RWPE1 (cell line): ENCODE results near the gene ZNF573.

Source experiments
- CTCF ChIA-PET: fragments of 350-600 bp; sonication (Branson Sonifier 250); formaldehyde crosslinking; extraction: SDS; loops from one replicate; lab custom pipeline; 2021; lab: Yijun Ruan, JAX
- POLR2A ChIA-PET: fragments of 400-600 bp; formaldehyde crosslinking; extraction: SDS; loops from one replicate; lab custom pipeline; 2020; ENCODE audit warnings: antibody characterized with exemption; ENCODE audit not compliant: low non-redundant PET; lab: Yijun Ruan, JAX
- DNase-seq: peaks from one replicate; pipeline ENCODE4 v3.0.0; 2012; ENCODE audit warnings: low spot score
- H3K27ac ChIP-seq: fragments of 450-650 bp; 2 replicates; pipeline ENCODE4 v1.5.1; 2017
- TF ChIP-seq, protein P1 (sequence below): fragments of 450-650 bp; conservative IDR thresholded peaks from 2 replicates; pipeline ENCODE4 v1.5.1; 2017; ENCODE audit warnings: low read depth, mild to moderate bottlenecking

Gene ZNF573

GRCh38 chr19:37719927-37720265 lies 59.5 kb downstream of the ZNF573 start:
- POLR2A ChIA-PET: no interaction called here
- CTCF ChIA-PET: interaction anchor here (0.6 kb wide), 1 partner anchor 19 kb away, joined by 4 read pairs; no protein-coding TSS in a partner anchor
- TF ChIP-seq, protein P1, sequence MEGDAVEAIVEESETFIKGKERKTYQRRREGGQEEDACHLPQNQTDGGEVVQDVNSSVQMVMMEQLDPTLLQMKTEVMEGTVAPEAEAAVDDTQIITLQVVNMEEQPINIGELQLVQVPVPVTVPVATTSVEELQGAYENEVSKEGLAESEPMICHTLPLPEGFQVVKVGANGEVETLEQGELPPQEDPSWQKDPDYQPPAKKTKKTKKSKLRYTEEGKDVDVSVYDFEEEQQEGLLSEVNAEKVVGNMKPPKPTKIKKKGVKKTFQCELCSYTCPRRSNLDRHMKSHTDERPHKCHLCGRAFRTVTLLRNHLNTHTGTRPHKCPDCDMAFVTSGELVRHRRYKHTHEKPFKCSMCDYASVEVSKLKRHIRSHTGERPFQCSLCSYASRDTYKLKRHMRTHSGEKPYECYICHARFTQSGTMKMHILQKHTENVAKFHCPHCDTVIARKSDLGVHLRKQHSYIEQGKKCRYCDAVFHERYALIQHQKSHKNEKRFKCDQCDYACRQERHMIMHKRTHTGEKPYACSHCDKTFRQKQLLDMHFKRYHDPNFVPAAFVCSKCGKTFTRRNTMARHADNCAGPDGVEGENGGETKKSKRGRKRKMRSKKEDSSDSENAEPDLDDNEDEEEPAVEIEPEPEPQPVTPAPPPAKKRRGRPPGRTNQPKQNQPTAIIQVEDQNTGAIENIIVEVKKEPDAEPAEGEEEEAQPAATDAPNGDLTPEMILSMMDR: no peak; the same call in none of the 2 replicates
- peak overlapping the region; percentile 75 for H3K27ac ChIP-seq
- no peak for DNase-seq

GRCh38 chr19:37719111-37719926 lies 60.1 kb downstream of the ZNF573 start, which contains the start of gene ZNF607:
Gene ZNF607 (minus strand): TSS chr19:37719761. CDS start chr19:37711618, 8,143 bp downstream.
- peak within 1 kb of the TSS; percentile 75 for H3K27ac ChIP-seq
- TF ChIP-seq, protein P1: peak; percentile 64
- CTCF ChIA-PET: interaction anchor here (0.6 kb wide), 1 partner anchor 19 kb away, joined by 4 read pairs; no protein-coding TSS in a partner anchor

DNA sequence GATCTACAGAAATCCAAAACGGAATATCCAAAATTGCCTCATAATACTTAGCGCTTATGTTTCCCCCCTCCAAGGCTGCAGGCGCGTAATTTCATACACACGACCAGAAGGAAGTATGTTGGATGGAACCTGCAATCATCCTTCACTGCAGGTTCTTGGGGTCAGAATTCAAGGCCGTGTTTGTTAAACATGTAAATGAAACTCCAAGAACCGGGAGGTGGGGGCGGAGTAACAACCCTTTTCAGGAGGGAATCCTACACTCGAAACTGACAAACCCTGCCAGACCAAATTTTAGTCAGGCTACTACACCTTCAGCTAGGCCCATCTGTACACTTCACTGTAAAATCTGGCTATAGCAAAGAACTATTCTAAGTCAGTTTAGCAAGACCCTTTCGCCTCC lies 61.1 kb downstream of the ZNF573 start:
- ChIA-PET POLR2A (no interaction called here), CTCF (no interaction called here)
- no peak overlapping the region for H3K27ac ChIP-seq
- TF ChIP-seq, protein P1: no peak
- no peak for DNase-seq

More at GRCh38 chr19:37719111-37719926, 60.1 kb downstream of the ZNF573 start, which contains the start of gene ZNF607:
- POLR2A ChIA-PET: no interaction called here
- peak; percentile 95 for DNase-seq

- ChIA-PET CTCF (interaction anchor here (0.7 kb wide), 1 partner anchor 51 kb away, joined by 4 read pairs; no protein-coding TSS in a partner anchor), POLR2A (no interaction called here)
- no peak overlapping the region for H3K27ac ChIP-seq
- no peak for DNase-seq
- TF ChIP-seq, protein P1: no peak
Observed at GRCh38 chr19:37716140-37716539, 63.2 kb downstream of the ZNF573 start.

GRCh38 chr19:37706052-37706605 lies 73.3 kb downstream of the ZNF573 start:
- DNase-seq: no peak
- ChIA-PET POLR2A (interaction anchor here (0.6 kb wide), 1 partner anchor 25 kb away, joined by 7 read pairs; no protein-coding TSS in a partner anchor), CTCF (interaction anchor here (0.6 to 0.7 kb wide), 3 partner anchors 30 to 141 kb away, joined by 3 to 5 read pairs (median 4); no protein-coding TSS in a partner anchor)
- H3K27ac ChIP-seq: no peak overlapping the region
- TF ChIP-seq, protein P1: no peak

- H3K27ac ChIP-seq: no peak overlapping the region
- ChIA-PET POLR2A (no interaction called here), CTCF (no interaction called here)
- no peak for DNase-seq
- TF ChIP-seq, protein P1: no peak
Observed at GRCh38 chr19:37699057-37699456, 80.3 kb downstream of the ZNF573 start.
